ENCODE measurements around the gene RAB23.

DNA sequence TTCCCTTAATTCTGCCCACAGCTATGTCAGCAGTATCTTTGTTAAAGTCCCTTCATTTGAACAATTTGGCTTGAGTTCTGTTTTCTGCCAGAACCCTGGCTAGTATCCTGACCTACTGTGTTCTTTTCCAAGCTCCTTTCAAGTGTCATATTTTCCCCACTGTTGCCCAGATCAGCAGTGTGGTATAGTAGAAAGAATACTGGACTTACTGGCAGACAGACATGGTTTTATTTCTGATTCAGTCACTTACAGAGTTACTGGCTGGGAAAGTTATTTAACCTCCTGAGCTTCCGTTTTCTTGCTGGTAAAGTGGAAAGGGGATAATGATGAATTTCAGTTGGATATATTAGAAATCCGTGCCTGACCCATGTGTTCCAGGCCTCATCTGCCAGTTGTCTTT is 39.8 kb upstream of the RAB23 start:
- TF ChIP-seq, protein P1, sequence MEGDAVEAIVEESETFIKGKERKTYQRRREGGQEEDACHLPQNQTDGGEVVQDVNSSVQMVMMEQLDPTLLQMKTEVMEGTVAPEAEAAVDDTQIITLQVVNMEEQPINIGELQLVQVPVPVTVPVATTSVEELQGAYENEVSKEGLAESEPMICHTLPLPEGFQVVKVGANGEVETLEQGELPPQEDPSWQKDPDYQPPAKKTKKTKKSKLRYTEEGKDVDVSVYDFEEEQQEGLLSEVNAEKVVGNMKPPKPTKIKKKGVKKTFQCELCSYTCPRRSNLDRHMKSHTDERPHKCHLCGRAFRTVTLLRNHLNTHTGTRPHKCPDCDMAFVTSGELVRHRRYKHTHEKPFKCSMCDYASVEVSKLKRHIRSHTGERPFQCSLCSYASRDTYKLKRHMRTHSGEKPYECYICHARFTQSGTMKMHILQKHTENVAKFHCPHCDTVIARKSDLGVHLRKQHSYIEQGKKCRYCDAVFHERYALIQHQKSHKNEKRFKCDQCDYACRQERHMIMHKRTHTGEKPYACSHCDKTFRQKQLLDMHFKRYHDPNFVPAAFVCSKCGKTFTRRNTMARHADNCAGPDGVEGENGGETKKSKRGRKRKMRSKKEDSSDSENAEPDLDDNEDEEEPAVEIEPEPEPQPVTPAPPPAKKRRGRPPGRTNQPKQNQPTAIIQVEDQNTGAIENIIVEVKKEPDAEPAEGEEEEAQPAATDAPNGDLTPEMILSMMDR (IDR thresholded peaks at IDR 0.05): no peak
- TF ChIP-seq POLR2A (IDR thresholded peaks at IDR 0.05): no peak
